NB4 (cell line): ENCODE data around the gene CLEC2L.

Source experiments
- DNase-seq: peaks from one replicate; pipeline ENCODE4 v3.0.0; 2010; ENCODE audit warnings: low read depth
- H3K4me3 ChIP-seq: one replicate; pipeline ENCODE4 v1.5.1; 2011; ENCODE audit warnings: mild to moderate bottlenecking, low read depth, low read length, moderate library complexity
- CTCF ChIP-seq: IDR thresholded peaks from one replicate; pipeline ENCODE4 v1.5.1; 2012; ENCODE audit warnings: low read depth, low read length
- MAX ChIP-seq: IDR thresholded peaks from 2 replicates; pipeline ENCODE4 v1.6.1; 2011; ENCODE audit warnings: low read depth, low read length
- MYC ChIP-seq: IDR thresholded peaks from 2 replicates; pipeline ENCODE4 v1.6.1; 2011; ENCODE audit warnings: low read depth, low read length
- POLR2A ChIP-seq: IDR thresholded peaks from 2 replicates; pipeline ENCODE4 v1.6.1; 2011; ENCODE audit warnings: mild to moderate bottlenecking; ENCODE audit not compliant: insufficient read length; ENCODE audit errors: extremely low read depth

Gene CLEC2L

GRCh38 chr7:139523968-139524815, 707 bp downstream of the CLEC2L start:
- no peak for DNase-seq
- no peak overlapping the region for H3K4me3 ChIP-seq
- TF ChIP-seq POLR2A (no peak), MAX (no peak), CTCF (no peak), MYC (no peak)

- H3K4me3 ChIP-seq: no peak overlapping the region
- no peak for DNase-seq
- TF ChIP-seq MAX: no peak
- TF ChIP-seq POLR2A: no peak
- no peak for TF ChIP-seq MYC
- TF ChIP-seq CTCF: no peak
Measured at GRCh38 chr7:139525239-139525638, 1.8 kb downstream of the CLEC2L start.

- TF ChIP-seq MAX (no peak), MYC (no peak), CTCF (no peak), POLR2A (no peak)
- H3K4me3 ChIP-seq: no peak overlapping the region
- no peak for DNase-seq
Measured at GRCh38 chr7:139525750-139526149, 2.3 kb downstream of the CLEC2L start.

- H3K4me3 ChIP-seq: no peak overlapping the region
- no peak for TF ChIP-seq MAX
- TF ChIP-seq POLR2A: no peak
- no peak for DNase-seq
Measured at GRCh38 chr7:139526578-139527544, 3.4 kb downstream of the CLEC2L start.

- no peak for DNase-seq
- TF ChIP-seq MYC (no peak), POLR2A (no peak), CTCF (no peak)
- H3K4me3 ChIP-seq: no peak overlapping the region
Measured at GRCh38 chr7:139531094-139531493, 7.6 kb downstream of the CLEC2L start.
